ENCODE data around the gene CBX7.

Gene CBX7

DNA sequence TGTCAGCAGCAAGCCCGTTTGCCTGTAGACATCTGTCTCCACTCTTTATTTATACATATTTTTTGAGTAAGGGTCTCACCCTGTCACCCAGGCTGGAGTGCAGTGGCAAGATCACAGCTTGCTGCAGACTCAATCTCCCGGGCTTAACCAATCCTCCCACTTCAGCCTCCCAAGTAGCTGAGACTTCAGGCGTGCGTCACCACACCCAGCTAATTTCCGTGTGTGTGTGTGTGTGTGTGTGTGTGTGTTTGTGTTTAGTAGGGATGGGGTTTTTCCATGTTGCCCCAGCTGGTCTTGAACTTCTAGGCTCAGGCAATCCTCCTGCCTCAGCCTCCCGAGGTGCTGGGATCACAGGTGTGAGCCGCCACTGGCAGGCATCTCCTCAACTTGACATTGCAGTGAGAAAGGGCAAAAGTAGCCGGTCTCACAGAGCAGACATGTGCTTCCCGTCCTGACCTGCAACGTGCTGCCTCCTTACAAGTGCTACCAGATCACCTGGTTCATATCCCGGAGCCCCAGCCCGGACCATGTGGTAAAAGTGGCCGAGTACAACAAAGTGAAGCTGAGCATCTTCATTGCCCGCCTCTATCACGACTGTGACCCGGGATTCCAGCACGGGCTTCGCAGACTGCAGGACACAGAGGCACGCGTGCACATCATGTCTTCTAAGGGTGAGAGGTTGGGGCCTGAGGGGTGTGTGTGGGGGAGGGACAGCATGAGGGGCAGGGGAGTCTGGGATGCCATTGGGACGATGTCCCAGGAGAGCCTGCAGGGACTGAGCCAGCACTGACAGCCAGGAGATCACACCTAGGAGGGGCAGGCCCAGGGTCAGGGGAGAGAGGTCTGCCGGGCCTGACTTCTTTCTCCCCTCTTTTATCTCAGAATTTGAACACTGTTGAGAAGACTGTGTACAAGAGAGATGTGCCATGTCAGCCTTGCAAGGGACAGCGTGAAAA lies 61.1 kb downstream of the CBX7 start:
- TF ChIP-seq ZNF274 (IDR thresholded peaks at IDR 0.05; ENCODE audit: low read depth, low read length): no peak
- H3K4me3 ChIP-seq (ENCODE audit: low read length): no peak overlapping the region

DNA sequence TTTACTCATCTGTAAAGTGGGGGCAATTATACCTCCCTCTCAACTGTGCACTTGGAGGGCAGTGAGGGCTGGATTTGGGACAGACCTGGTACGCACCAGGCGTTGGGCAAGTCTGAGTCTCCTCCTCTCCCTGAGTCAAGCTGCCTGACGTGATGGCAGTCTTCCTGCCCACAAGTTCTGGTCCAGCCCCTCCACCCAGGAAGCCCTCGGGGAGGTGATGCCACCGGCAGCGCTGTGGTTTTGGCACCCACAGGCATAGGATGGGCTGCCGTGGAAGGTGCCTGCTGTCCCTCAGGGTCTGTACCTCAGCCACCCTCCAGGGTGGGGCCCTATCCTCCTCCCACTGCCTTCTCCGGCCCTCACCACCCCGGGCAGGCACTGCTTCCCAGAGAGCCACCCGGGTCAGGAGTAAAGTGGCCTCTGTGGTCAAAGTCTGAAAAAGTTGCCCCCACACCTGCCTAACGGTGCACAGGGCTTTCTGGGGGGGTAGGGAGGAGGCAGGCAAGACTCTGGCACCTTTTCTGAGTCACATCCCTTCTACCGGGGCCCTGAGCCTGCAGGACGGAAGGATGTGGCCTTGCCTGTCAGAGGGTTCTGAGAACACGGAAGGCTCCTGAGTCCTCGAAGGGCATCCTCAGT lies 61.9 kb downstream of the CBX7 start:
- TF ChIP-seq ZNF274 (IDR thresholded peaks at IDR 0.05; ENCODE audit: low read depth, low read length): no peak
- no peak overlapping the region for H3K4me3 ChIP-seq (ENCODE audit: low read length)

DNA sequence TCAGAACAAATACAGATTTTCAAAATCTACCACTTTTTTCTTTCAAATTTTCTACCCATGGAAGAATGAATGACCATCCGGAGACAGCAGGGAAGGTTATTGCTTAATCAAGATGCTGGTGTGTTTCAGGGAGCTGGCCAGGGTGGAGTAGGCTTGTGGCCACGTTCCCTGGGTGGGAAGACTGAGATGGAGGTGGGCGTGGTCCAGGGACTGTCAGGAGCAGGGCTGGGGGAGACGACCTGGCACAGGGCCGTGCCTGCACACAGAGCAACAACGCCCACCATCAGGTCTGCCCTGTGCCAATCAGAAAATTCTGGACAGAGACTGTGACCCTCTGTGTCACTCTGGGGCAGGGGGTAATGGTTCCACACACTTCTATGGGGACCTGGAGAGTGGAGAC lies 62.6 kb downstream of the CBX7 start:
- H3K4me3 ChIP-seq (ENCODE audit: low read length): no peak overlapping the region
- no peak for TF ChIP-seq ZNF274 (IDR thresholded peaks at IDR 0.05; ENCODE audit: low read depth, low read length)

DNA sequence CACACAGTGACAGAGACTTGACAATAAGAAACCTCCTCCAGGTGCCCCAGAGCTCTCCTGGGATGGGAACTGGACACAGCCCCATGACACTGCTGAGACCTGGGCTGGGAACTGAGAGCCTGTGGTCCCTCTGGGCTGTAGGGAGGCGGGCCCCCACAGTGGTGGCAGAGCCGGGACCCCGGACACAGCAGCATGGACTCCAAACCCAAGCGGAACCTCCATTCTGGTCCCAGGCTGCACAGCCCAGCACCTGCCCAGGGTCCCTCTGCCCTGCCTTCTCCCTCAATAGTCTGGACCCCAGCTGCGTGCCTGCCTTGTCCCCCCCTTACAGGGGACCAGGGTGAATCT lies 63.8 kb downstream of the CBX7 start:
- H3K4me3 ChIP-seq (ENCODE audit: low read length): no peak overlapping the region
- TF ChIP-seq ZNF274 (IDR thresholded peaks at IDR 0.05; ENCODE audit: low read depth, low read length): no peak

DNA sequence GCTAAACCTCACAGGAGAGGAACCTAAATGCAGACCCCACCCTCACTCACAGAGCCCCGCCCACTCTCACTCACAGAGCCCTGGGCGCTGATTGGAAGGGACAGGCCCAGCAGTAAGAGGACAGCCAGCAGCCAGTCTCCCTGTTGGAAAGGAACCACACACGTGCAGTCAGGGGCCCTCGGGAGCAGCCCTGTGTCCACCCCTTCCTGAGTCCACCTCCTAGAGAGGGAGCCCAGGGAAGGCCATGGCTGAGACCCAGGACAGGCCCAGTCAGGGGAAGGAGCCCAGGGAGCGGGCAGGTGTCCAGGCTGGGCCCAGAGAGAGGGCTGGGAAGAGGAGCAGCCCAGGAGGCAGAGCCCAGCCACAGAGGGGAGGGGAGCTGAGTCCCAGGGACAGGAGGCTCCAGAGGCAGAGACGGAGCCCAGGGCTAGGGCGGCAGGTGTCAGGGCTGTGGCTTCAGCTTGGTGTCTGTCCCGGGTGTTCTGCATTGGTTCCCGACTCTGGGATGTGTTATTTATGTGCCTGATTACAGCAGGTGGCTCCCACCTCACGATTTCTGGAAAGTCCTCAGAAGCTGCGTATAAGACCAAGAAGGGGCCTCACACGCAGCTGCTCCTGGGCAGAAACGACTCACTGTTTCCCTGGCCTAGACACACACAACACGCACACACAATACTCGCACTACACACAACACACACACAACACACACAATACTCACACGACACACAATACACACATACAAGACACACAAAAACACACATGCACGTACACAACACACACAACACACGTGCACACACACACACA lies 64.4 kb downstream of the CBX7 start:
- no peak overlapping the region for H3K4me3 ChIP-seq (ENCODE audit: low read length)
- TF ChIP-seq ZNF274 (IDR thresholded peaks at IDR 0.05; ENCODE audit: low read depth, low read length): no peak

DNA sequence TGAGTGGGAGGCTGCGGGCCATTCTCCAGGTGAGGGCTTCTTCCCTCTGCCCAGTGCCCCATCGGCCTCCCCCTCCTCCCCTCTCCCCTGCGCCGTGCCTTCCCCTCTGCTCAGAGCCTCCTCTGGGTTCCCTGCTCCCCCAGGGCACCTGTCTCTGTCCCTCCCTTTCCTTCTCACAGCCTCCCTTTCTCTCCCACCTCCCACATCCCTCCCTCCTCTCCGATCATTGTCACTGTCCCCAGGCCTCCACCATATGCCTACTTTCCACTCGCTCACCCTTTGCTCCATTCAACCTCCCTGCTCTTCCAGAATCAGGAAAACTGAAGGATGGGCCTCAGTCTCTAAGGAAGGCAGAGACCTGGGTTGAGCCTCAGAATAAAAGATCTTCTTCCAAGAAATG lies 65.4 kb downstream of the CBX7 start:
- H3K4me3 ChIP-seq (ENCODE audit: low read length): no peak overlapping the region
- TF ChIP-seq ZNF274 (IDR thresholded peaks at IDR 0.05; ENCODE audit: low read depth, low read length): no peak

DNA sequence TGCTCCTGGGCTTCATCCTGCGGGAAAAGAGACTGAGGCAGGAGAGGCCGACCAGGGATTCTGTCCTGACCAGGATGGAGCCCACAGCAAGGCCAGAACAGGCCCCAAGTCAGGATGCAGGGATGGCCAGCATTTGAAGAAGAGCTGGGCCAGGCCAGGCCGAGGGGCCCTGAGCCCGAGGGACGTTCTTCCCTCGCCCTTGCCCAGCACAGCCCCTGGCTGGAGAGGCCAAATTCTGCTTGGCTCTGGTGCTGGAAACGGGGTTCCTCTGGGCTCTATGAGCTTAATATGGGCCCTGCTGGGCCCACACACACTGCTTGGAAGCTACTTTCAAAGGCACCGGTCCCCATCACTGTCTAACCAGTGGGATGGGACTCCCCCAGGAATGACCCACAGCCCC lies 67.8 kb downstream of the CBX7 start:
- no peak for TF ChIP-seq ZNF274 (IDR thresholded peaks at IDR 0.05; ENCODE audit: low read depth, low read length)
- no peak overlapping the region for H3K4me3 ChIP-seq (ENCODE audit: low read length)

DNA sequence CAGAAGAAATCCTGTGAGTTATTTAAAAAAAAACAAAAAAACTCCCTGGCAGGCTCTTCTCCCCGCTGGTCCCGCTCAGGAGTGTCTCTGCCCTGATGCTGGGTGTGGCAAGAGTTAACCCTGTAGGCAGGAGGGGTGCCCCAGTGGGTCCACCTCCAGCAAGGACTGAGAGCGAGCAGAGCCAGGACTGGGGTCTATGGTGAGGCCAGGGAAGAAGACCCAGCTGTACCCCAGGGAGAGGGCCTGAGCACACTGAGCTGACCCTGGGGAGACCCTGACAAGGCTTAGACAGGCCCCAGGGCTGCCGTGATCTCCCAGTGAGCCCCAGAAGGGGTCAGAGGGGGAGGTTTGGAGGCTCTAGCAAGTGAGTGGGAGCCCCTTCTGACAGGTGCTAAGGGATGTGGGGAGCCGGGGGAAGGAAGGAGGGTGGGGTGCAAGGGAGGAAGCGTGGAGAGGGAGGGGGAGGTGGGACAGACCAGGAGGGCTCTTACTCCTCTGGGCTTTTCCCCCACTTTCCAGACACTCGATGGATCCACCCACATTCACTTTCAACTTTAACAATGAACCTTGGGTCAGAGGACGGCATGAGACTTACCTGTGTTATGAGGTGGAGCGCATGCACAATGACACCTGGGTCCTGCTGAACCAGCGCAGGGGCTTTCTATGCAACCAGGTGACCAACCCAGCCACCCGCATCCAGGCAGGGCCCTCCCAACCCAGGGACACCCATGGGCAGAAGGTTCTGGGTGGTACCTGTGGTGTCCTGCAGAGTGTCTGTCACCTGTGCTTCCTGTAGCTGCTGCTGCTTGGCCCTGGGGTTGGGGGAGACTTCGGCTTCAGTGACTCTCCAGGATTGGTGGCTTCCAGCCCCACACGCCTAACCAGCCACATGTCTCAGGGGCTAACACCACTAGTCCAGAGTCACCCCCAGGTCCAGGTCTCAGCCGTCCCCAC lies 69.0 kb downstream of the CBX7 start:
- H3K4me3 ChIP-seq (ENCODE audit: low read length): no peak overlapping the region
- TF ChIP-seq ZNF274 (IDR thresholded peaks at IDR 0.05; ENCODE audit: low read depth, low read length): no peak

DNA sequence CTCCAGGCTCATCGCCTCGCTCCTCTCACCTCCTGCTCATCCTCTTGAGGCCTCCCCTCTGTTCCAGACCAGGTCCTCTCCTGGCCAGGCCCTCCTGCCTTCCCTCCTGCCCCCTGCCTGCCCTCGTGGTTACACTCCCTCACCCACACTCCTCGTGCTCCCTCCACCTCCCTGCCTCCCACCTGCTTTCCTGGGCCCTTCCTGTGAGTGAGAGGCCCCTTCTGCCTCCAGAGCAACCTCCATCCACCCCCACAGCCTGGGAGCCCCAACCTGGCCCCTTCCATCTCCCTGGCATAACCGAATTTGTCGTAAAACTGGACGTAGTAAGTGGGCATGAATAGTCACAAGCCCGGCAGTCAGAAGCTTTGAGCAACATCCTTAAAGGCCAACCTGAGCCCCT lies 70.9 kb downstream of the CBX7 start:
- no peak for TF ChIP-seq ZNF274 (IDR thresholded peaks at IDR 0.05; ENCODE audit: low read depth, low read length)
- no peak overlapping the region for H3K4me3 ChIP-seq (ENCODE audit: low read length)

DNA sequence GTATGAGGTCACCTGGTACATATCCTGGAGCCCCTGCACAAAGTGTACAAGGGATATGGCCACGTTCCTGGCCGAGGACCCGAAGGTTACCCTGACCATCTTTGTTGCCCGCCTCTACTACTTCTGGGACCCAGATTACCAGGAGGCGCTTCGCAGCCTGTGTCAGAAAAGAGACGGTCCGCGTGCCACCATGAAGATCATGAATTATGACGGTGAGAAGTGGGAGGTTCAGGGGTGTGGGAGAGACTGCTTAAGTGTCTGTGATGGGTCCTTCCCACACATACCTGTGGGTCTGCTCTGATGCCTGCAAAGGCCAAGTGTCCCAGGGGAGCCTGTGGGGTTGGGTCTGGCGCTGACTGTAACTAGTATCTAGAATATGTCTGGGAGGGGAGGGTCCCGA lies 71.5 kb downstream of the CBX7 start:
- H3K4me3 ChIP-seq (ENCODE audit: low read length): no peak overlapping the region

More for the DNA sequence above, 71.5 kb downstream of the CBX7 start:
- no peak for TF ChIP-seq ZNF274 (IDR thresholded peaks at IDR 0.05; ENCODE audit: low read depth, low read length)

Data from GM08714 (cell line).